HepG2 (cell line): ENCODE measurements around the gene TFF2. TPM values are rescaled to one million over a fixed set of nuclear protein-coding genes. Genes with fewer than 3 reads are reported as not detected.

Experiments used
- AKAP8 ChIP-seq: sonication (generic); formaldehyde crosslinking; IDR thresholded peaks from 2 replicates; pipeline ENCODE4 v1.5.1; 2020; ENCODE audit warnings: mild to moderate bottlenecking, missing genetic modification reagents
- ARNT2 ChIP-seq: sonication (generic); formaldehyde crosslinking; IDR thresholded peaks from 2 replicates; pipeline ENCODE4 v1.8.0; 2022; ENCODE audit warnings: mild to moderate bottlenecking, low read depth, missing genetic modification reagents, moderate library complexity
- BHLHE40 ChIP-seq: IDR thresholded peaks from 2 replicates; pipeline ENCODE4 v1.6.1; 2011; ENCODE audit warnings: low read length, improper control_type of control experiment
- GATAD1 ChIP-seq: IDR thresholded peaks from 2 replicates; pipeline ENCODE4 v1.6.1; 2016; ENCODE audit warnings: missing genetic modification reagents, missing compliant biosample characterization
- HMG20B ChIP-seq: conservative IDR thresholded peaks from 2 replicates; pipeline ENCODE4 v1.6.1; 2016; ENCODE audit warnings: missing genetic modification reagents, missing compliant biosample characterization
- MAF1 ChIP-seq: sonication (generic); formaldehyde crosslinking; IDR thresholded peaks from 2 replicates; pipeline ENCODE4 v1.5.0; 2020; ENCODE audit warnings: missing genetic modification reagents, borderline replicate concordance
- NAIF1 ChIP-seq: sonication (generic); formaldehyde crosslinking; IDR thresholded peaks from 2 replicates; pipeline ENCODE4 v1.5.0; 2020; ENCODE audit warnings: mild to moderate bottlenecking, missing genetic modification reagents, borderline replicate concordance
- RAD51 ChIP-seq: fragments of 450-650 bp; IDR thresholded peaks from 2 replicates; pipeline ENCODE4 v1.6.1; 2016; ENCODE audit warnings: borderline replicate concordance
- RFX5 ChIP-seq: IDR thresholded peaks from 2 replicates; pipeline ENCODE4 v1.6.1; 2011; ENCODE audit warnings: low read depth, low read length, improper control_type of control experiment
- TAF15 ChIP-seq: fragments of 200-400 bp; formaldehyde crosslinking; IDR thresholded peaks from one replicate; pipeline ENCODE4 v1.6.1; 2018; ENCODE audit warnings: mild to moderate bottlenecking, low read depth, low read length; ENCODE audit not compliant: poor library complexity, severe bottlenecking
- ZFX ChIP-seq: sonication (generic); formaldehyde crosslinking; IDR thresholded peaks from 2 replicates; pipeline ENCODE4 v1.4.0; 2020; ENCODE audit warnings: mild to moderate bottlenecking, low read depth, missing genetic modification reagents, moderate library complexity
- ZNF33A ChIP-seq: sonication (generic); formaldehyde crosslinking; IDR thresholded peaks from 2 replicates; pipeline ENCODE4 v1.5.1; 2020; ENCODE audit warnings: missing genetic modification reagents, mild to moderate bottlenecking, moderate library complexity, borderline replicate concordance
- ZNF589 ChIP-seq: sonication (generic); formaldehyde crosslinking; conservative IDR thresholded peaks from 2 replicates; pipeline ENCODE4 v1.8.0; 2022; ENCODE audit warnings: mild to moderate bottlenecking, moderate library complexity, missing genetic modification reagents
- ZNF773 ChIP-seq: sonication (generic); formaldehyde crosslinking; IDR thresholded peaks from 2 replicates; pipeline ENCODE4 v1.4.0; 2020; ENCODE audit warnings: missing genetic modification reagents, borderline replicate concordance
- polyA plus RNA-seq, 8 experiments: library from polyadenylated mRNA; depleted of rRNA in 3 of 8; stranded (reverse) in 7 of 8; unstranded in 1 of 8; fragments of >200 nt; fragmentation: Illumina TruSeq in 4 of 8; extraction: Trizol in 4 of 8; gene quantifications; 2 replicates each; pipeline versions ENCODE4 v1.2.1 to v1.2.3, GENCODE V29; 2011 to 2016; ENCODE audit warnings: low read depth in 4 of 8, missing spikeins in 1 of 8, mixed read lengths in 1 of 8; ENCODE audit not compliant: insufficient read depth in 1 of 8
- total RNA-seq, 5 experiments: library from RNA; depleted of rRNA; stranded (reverse); fragments of >200 nt; fragmentation: Illumina TruSeq; extraction: Trizol; gene quantifications; 2 replicates each; pipeline ENCODE4 v1.2.3, GENCODE V29; 2016; ENCODE audit warnings: low read depth in 1 of 5
- TF ChIP-seq, protein P1 (sequence below): fragments of 450-650 bp; IDR thresholded peaks from 2 replicates; pipeline ENCODE4 v1.6.1; 2017; ENCODE audit warnings: mild to moderate bottlenecking
- TF ChIP-seq, protein P2 (sequence below): sonication (generic); formaldehyde crosslinking; IDR thresholded peaks from 2 replicates; pipeline ENCODE4 v1.5.0; 2020; ENCODE audit warnings: missing genetic modification reagents
- TF ChIP-seq, protein P3 (sequence below): sonication (generic); formaldehyde crosslinking; IDR thresholded peaks from 2 replicates; pipeline ENCODE4 v1.5.1; 2020; ENCODE audit warnings: missing genetic modification reagents, mild to moderate bottlenecking, borderline replicate concordance
- TF ChIP-seq, protein P4 (sequence below): sonication (generic); formaldehyde crosslinking; IDR thresholded peaks from 2 replicates; pipeline ENCODE4 v1.8.1; 2022; ENCODE audit warnings: mild to moderate bottlenecking, missing genetic modification reagents
- TF ChIP-seq, protein P5 (sequence below): sonication (generic); formaldehyde crosslinking; conservative IDR thresholded peaks from 2 replicates; pipeline ENCODE4 v1.8.0; 2022; ENCODE audit warnings: mild to moderate bottlenecking, moderate library complexity, missing genetic modification reagents

Gene TFF2
- total and polyA plus RNA-seq, 2 of the 13 experiments (the other 11 are each of a cell fraction or from before 2014, with no cell fraction given) = 1.5 TPM; not detected in 1

DNA sequence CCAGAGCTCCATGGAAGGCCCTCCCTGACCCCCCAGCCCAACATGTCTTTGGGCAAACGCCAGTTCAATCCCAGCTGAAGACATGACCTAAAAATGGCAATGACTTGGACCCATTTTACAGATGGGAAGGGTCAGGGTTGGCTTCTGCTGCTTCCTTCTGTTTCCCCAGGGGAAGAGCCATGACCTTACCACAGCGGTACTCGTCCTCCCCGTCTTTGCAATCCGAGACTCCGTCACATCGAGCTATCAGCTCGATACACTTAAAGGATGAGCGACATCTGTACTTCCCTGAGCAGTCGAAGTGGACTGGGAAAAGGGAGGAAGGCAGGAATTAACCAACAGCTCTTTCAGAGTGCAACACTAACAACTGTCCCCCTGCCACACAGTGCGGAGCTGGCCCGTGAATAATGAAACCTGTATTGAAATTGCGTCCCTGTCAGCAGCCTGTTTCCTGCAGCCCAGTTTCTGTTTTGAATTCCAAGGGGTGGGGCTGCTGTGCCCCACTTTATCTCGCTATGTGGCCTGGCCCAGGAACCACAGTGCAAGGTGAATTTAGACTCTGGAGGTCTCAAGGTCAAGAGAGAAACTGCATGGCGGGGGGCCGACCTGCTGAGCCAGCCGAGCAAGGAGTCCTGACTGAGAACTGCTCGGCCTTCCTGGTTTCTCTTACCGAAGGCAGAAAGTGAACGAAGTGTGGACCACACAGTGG lies 38.1 kb upstream of the TFF2 start (continued):
- TF ChIP-seq, protein P1, sequence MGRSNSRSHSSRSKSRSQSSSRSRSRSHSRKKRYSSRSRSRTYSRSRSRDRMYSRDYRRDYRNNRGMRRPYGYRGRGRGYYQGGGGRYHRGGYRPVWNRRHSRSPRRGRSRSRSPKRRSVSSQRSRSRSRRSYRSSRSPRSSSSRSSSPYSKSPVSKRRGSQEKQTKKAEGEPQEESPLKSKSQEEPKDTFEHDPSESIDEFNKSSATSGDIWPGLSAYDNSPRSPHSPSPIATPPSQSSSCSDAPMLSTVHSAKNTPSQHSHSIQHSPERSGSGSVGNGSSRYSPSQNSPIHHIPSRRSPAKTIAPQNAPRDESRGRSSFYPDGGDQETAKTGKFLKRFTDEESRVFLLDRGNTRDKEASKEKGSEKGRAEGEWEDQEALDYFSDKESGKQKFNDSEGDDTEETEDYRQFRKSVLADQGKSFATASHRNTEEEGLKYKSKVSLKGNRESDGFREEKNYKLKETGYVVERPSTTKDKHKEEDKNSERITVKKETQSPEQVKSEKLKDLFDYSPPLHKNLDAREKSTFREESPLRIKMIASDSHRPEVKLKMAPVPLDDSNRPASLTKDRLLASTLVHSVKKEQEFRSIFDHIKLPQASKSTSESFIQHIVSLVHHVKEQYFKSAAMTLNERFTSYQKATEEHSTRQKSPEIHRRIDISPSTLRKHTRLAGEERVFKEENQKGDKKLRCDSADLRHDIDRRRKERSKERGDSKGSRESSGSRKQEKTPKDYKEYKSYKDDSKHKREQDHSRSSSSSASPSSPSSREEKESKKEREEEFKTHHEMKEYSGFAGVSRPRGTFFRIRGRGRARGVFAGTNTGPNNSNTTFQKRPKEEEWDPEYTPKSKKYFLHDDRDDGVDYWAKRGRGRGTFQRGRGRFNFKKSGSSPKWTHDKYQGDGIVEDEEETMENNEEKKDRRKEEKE = no peak
- TF ChIP-seq RFX5 (no peak), NAIF1 (CRISPR knock-in tag) (no peak), BHLHE40 (no peak), GATAD1 (CRISPR knock-in tag) (no peak), ZNF589 (CRISPR knock-in tag) (no peak), AKAP8 (no peak), MAF1 (no peak), ARNT2 (CRISPR knock-in tag) (no peak), RAD51 (no peak), TAF15 (no peak), HMG20B (CRISPR knock-in tag) (no peak), ZNF33A (CRISPR knock-in tag) (no peak), ZFX (CRISPR knock-in tag) (no peak), ZNF773 (CRISPR knock-in tag) (no peak)
- TF ChIP-seq, protein P2, sequence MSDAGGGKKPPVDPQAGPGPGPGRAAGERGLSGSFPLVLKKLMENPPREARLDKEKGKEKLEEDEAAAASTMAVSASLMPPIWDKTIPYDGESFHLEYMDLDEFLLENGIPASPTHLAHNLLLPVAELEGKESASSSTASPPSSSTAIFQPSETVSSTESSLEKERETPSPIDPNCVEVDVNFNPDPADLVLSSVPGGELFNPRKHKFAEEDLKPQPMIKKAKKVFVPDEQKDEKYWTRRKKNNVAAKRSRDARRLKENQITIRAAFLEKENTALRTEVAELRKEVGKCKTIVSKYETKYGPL = no peak
- TF ChIP-seq, protein P3, sequence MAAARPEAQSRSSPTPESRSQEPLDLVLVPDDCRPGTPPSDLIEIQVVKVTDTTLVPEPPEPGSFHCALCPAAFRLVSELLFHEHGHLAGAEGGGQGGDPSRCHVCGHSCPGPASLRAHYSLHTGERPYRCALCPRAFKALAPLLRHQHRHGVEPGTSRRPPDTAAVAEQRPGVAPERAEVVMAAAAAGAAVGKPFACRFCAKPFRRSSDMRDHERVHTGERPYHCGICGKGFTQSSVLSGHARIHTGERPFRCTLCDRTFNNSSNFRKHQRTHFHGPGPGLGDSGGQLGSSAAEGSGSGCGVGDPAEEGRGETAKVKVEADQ (CRISPR knock-in tag) = no peak
- TF ChIP-seq, protein P4, sequence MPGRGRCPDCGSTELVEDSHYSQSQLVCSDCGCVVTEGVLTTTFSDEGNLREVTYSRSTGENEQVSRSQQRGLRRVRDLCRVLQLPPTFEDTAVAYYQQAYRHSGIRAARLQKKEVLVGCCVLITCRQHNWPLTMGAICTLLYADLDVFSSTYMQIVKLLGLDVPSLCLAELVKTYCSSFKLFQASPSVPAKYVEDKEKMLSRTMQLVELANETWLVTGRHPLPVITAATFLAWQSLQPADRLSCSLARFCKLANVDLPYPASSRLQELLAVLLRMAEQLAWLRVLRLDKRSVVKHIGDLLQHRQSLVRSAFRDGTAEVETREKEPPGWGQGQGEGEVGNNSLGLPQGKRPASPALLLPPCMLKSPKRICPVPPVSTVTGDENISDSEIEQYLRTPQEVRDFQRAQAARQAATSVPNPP (CRISPR knock-in tag) = no peak
- TF ChIP-seq, protein P5, sequence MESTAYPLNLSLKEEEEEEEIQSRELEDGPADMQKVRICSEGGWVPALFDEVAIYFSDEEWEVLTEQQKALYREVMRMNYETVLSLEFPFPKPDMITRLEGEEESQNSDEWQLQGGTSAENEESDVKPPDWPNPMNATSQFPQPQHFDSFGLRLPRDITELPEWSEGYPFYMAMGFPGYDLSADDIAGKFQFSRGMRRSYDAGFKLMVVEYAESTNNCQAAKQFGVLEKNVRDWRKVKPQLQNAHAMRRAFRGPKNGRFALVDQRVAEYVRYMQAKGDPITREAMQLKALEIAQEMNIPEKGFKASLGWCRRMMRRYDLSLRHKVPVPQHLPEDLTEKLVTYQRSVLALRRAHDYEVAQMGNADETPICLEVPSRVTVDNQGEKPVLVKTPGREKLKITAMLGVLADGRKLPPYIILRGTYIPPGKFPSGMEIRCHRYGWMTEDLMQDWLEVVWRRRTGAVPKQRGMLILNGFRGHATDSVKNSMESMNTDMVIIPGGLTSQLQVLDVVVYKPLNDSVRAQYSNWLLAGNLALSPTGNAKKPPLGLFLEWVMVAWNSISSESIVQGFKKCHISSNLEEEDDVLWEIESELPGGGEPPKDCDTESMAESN (CRISPR knock-in tag) = no peak
